ENCODE data around the gene TIMM29. TPM values are rescaled to one million over a fixed set of nuclear protein-coding genes. Genes with fewer than 3 reads are reported as not detected.
A peak's percentile ranks its signal among the peaks of the same experiment; 100 is the strongest.
"Not testable (repeated sequence)": the region's sequence is repeated elsewhere in the genome, so short reads cannot be mapped to it uniquely, and the experiment has no call there.

The TIMM29 gene
- total RNA-seq, 1 experiment from 2014 or later: 23.4 TPM

DNA sequence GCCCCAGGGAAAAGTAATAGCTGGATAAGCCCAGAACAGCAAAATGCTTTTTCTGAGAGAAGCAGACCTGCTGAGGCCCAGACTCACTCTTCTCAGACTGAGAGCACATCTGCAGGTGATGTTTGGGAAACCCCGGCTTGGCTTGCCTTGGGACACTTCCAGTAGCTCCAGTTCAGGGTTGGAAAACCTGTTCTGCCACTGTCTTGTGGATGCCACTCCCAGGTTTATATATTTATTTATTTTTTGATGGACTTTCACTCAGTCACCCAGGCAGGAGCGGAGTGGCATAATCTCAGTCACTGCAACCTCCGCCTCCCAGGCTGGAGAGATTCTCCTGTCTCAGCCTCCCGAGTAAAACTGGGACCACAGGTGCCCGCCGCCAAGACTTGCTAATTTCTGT is 24.2 kb downstream of the TIMM29 start:
- no peak overlapping the region for H3K56ac ChIP-seq (ENCODE audit: insufficient read length, low read depth, low read length)
- no peak overlapping the region for H4K8ac ChIP-seq (replicated peaks; ENCODE audit: insufficient read length, low read depth, low read length)
- no peak overlapping the region for H4K91ac ChIP-seq (ENCODE audit: insufficient read length, low read depth, low read length)
- no peak overlapping the region for H3K18ac ChIP-seq (ENCODE audit: insufficient read length, low read depth, low read length)
- no peak overlapping the region for H3K27ac ChIP-seq (ENCODE audit: insufficient read length, low read depth, low read length)
- no peak overlapping the region for H2BK12ac ChIP-seq (ENCODE audit: insufficient read length, low read depth, low read length)
- no peak overlapping the region for H3K14ac ChIP-seq (ENCODE audit: insufficient read depth, low read length)
- no peak overlapping the region for H3K27ac Mint-ChIP-seq
- no peak overlapping the region for H2BK5ac ChIP-seq (ENCODE audit: insufficient read length, low read length)
- no peaks in the 10 kb centered on the region for H3K4me1 Mint-ChIP-seq
- no peaks in the 10 kb centered on the region; the same call in 1 of the 2 replicates for H3K27me3 Mint-ChIP-seq (ENCODE audit: low read depth)
- no CpG with 5 or more reads among the region's 6 CpGs for WGBS (ENCODE audit: extremely low coverage, insufficient read length, low lambda C conversion rate)
- H4K20me1 ChIP-seq (ENCODE audit: control insufficient read depth, insufficient read depth, insufficient read length): no peaks in the 10 kb centered on the region
- no peaks in the 10 kb centered on the region for H3K36me3 Mint-ChIP-seq (ENCODE audit: insufficient read depth in 1 of 3, low read depth in 3 of 3)
- H3K23me2 ChIP-seq (ENCODE audit: insufficient read length, low read depth, low read length, poor library complexity, severe bottlenecking): no peaks in the 10 kb centered on the region
- TF ChIP-seq CTCF (conservative IDR thresholded peaks at IDR 0.05): no peak
- H2AFZ ChIP-seq (ENCODE audit: low read length): no peak overlapping the region
- H2BK20ac ChIP-seq (ENCODE audit: low read depth, low read length, poor library complexity, severe bottlenecking): no peak overlapping the region
- no peaks in the 10 kb centered on the region for H3K79me2 ChIP-seq (ENCODE audit: insufficient read depth, low read length)
- no peaks in the 10 kb centered on the region for H3K79me1 ChIP-seq (ENCODE audit: insufficient read depth, low read depth, low read length, poor library complexity, severe bottlenecking)
- no peak overlapping the region for H3K23ac ChIP-seq (ENCODE audit: insufficient read length, low read depth, low read length)
- H3K4me2 ChIP-seq (ENCODE audit: insufficient read depth, insufficient read length, low read length): no peak overlapping the region
- H3T11ph ChIP-seq (ENCODE audit: low read length): no peak overlapping the region
- H3K9me3 Mint-ChIP-seq: no peaks in the 10 kb centered on the region
- H3K9ac ChIP-seq (ENCODE audit: extremely low read depth, insufficient read length, low read length): no peak overlapping the region
- H3K4me3 Mint-ChIP-seq: no peak overlapping the region
- no peaks in the 10 kb centered on the region for H3K27me3 ChIP-seq (ENCODE audit: insufficient read depth, low read length)
- no peak overlapping the region for H2AK5ac ChIP-seq (ENCODE audit: insufficient read length, low read length)
- H3K4ac ChIP-seq (ENCODE audit: low read depth, low read length): no peak overlapping the region
- H3K4me1 ChIP-seq (ENCODE audit: insufficient read depth, low read length): no peaks in the 10 kb centered on the region
- H3K9me3 ChIP-seq (ENCODE audit: control insufficient read depth, low read depth, low read length): no peaks in the 10 kb centered on the region
- no peak for DNase-seq
- no peak overlapping the region for H2BK120ac ChIP-seq (ENCODE audit: low read depth, low read length, poor library complexity, severe bottlenecking)
- H4K5ac ChIP-seq (ENCODE audit: insufficient read length, low read depth, low read length): no peak overlapping the region
- no peak overlapping the region for H2BK15ac ChIP-seq (ENCODE audit: low read depth, low read length)

DNA sequence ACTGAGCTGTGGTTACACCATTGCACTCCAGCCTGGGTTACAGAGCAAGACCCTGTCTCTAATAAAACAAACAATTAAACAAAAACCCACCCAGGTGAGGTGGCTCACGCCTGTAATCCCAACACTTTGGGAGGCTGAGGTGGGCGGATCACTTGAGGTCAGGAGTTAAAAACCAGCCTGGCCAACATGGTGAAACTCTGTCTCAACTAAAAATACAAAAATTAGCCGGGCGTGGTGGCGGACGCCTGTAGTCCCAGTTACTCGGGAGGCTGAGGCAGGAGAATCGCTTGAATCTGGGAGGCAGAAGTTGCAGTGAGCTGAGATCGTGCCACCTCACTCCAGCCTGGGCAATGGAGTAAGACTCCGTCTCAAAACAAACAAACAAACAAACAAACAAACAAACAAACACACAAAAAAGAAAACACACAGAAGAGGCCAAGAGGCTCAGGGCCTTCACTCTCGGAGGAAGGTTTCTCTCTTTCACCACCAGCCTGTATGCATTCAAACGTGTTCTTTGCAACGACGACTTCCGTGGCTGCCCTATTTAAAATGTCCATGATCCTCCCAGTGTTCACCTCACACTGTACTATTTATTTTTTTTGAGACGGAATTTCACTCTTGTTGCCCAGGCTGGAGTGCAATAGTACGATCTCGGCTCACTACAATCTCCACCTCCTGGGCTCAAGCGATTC is 30.8 kb downstream of the TIMM29 start:
- not testable (repeated sequence) for H4K5ac ChIP-seq (ENCODE audit: insufficient read length, low read depth, low read length); H4K20me1 ChIP-seq (ENCODE audit: control insufficient read depth, insufficient read depth, insufficient read length); H3T11ph ChIP-seq (ENCODE audit: low read length); H3K36me3 Mint-ChIP-seq (ENCODE audit: insufficient read depth in 1 of 3, low read depth in 3 of 3); DNase-seq; H2AFZ ChIP-seq (ENCODE audit: low read length); H2BK20ac ChIP-seq (ENCODE audit: low read depth, low read length, poor library complexity, severe bottlenecking); H3K23ac ChIP-seq (ENCODE audit: insufficient read length, low read depth, low read length); H3K14ac ChIP-seq (ENCODE audit: insufficient read depth, low read length); H3K4ac ChIP-seq (ENCODE audit: low read depth, low read length); H3K27me3 ChIP-seq (ENCODE audit: insufficient read depth, low read length); H3K9me3 ChIP-seq (ENCODE audit: control insufficient read depth, low read depth, low read length); H3K9me3 Mint-ChIP-seq; H3K9ac ChIP-seq (ENCODE audit: extremely low read depth, insufficient read length, low read length); H3K18ac ChIP-seq (ENCODE audit: insufficient read length, low read depth, low read length); H4K8ac ChIP-seq (replicated peaks; ENCODE audit: insufficient read length, low read depth, low read length); H2BK15ac ChIP-seq (ENCODE audit: low read depth, low read length); H2BK5ac ChIP-seq (ENCODE audit: insufficient read length, low read length); H2AK5ac ChIP-seq (ENCODE audit: insufficient read length, low read length); H3K27ac ChIP-seq (ENCODE audit: insufficient read length, low read depth, low read length); H4K91ac ChIP-seq (ENCODE audit: insufficient read length, low read depth, low read length); H2BK12ac ChIP-seq (ENCODE audit: insufficient read length, low read depth, low read length); H3K4me1 ChIP-seq (ENCODE audit: insufficient read depth, low read length); H3K27me3 Mint-ChIP-seq (ENCODE audit: low read depth); H2BK120ac ChIP-seq (ENCODE audit: low read depth, low read length, poor library complexity, severe bottlenecking); H3K79me1 ChIP-seq (ENCODE audit: insufficient read depth, low read depth, low read length, poor library complexity, severe bottlenecking); H3K56ac ChIP-seq (ENCODE audit: insufficient read length, low read depth, low read length)
- Mint-ChIP-seq H3K27ac (0 out of 7 replicates have a peak overlapping the region, but pooled peaks of 1 of the 3 experiments have one; percentile 27), H3K4me3 (peak overlapping the region; percentile 79 to 86), H3K4me1 (peaks cover 17 to 20% of the 10 kb centered on the region in 2 experiments)
- Histone ChIP-seq H3K23me2 (ENCODE audit: insufficient read length, low read depth, low read length, poor library complexity, severe bottlenecking) (peaks cover 15% of the 10 kb centered on the region), H3K4me2 (ENCODE audit: insufficient read depth, insufficient read length, low read length) (peak overlapping the region; percentile 79), H3K79me2 (ENCODE audit: insufficient read depth, low read length) (peaks cover 27% of the 10 kb centered on the region)
- no CpG with 5 or more reads among the region's 19 CpGs for WGBS (ENCODE audit: extremely low coverage, insufficient read length, low lambda C conversion rate)
